SK-MEL-5 (cell line): Measurements from ENCODE around the gene KANTR. TPM values are rescaled to one million over a fixed set of nuclear protein-coding genes. Genes with fewer than 3 reads are reported as not detected.

Experiments used
- DNase-seq: peaks from one replicate; pipeline ENCODE4 v3.0.0-alpha.2; 2016; ENCODE audit warnings: low read depth, low spot score
- in situ Hi-C: cut with HindIII; loops from 2 replicates; pipeline ENCODE4 v1.10.0; 2016; ENCODE audit warnings: low sequenced_read_pairs, high pct_unique_total_duplicates, low pct_unique_long_range_greater_than_20kb
- small RNA-seq, 2 experiments: library from RNA; depleted of rRNA; stranded (forward); fragments of <200 nt; gene quantifications; one replicate each; pipeline ENCODE3, GENCODE V24; 2014
- total RNA-seq: library from RNA; depleted of rRNA; stranded (reverse); fragments of >200 nt; shearing (Covaris generic); gene quantifications from 2 replicates; pipeline ENCODE4 v1.2.3, GENCODE V29; 2014; rRNA removed

Gene KANTR
- total RNA-seq, 1 experiment from 2014 or later, result 8.5 TPM

- no peak for DNase-seq
- in situ Hi-C loops, result no loop called here
These were observed 72.2 kb downstream of the KANTR start for GRCh38 chrX:53166103-53166502.

GRCh38 chrX:53171356-53171755 lies 77.4 kb downstream of the KANTR start:
- in situ Hi-C loops, result no loop called here
- peak; percentile 4 for DNase-seq

Small RNA genes within 50 kb of the gene (small RNA-seq; reads per million reads assigned to genes)
- 0 reads per million in 2 experiments for gene AL139396.1
- 0 reads per million in 2 experiments for gene AL591212.2

Other genes starting within 250 kb of the KANTR start
- gene XAGE3, start 226.1 kb upstream of the KANTR start, total RNA-seq, result not detected in 2 replicates
- 7.5 and 9.1 TPM in 2 replicates for gene FAM156B, start 196.8 kb upstream of the KANTR start, total RNA-seq
- 3.1 and 5.5 TPM in 2 replicates for gene FAM156A, start 135.6 kb upstream of the KANTR start, total RNA-seq
- not detected in 2 replicates for gene GPR173, start 45.4 kb upstream of the KANTR start, total RNA-seq
- 4.6 and 5.4 TPM in 2 replicates for gene TSPYL2, start 11.8 kb upstream of the KANTR start, total RNA-seq
- gene KDM5C, start 131.1 kb downstream of the KANTR start, total RNA-seq, result 46.7 and 61.9 TPM in 2 replicates
- gene IQSEC2, start 187.4 kb downstream of the KANTR start, total RNA-seq, result 6.3 and 8.4 TPM in 2 replicates